ENCODE data around the gene FOSB. TPM values are rescaled to one million over a fixed set of nuclear protein-coding genes. Genes with fewer than 3 reads are reported as not detected.

Gene FOSB
- total and polyA plus RNA-seq, 9 of the 15 experiments (the other 6 are each of a cell fraction or from before 2014, with no cell fraction given) = 0.11 to 2.7 (median 0.73) TPM

DNA sequence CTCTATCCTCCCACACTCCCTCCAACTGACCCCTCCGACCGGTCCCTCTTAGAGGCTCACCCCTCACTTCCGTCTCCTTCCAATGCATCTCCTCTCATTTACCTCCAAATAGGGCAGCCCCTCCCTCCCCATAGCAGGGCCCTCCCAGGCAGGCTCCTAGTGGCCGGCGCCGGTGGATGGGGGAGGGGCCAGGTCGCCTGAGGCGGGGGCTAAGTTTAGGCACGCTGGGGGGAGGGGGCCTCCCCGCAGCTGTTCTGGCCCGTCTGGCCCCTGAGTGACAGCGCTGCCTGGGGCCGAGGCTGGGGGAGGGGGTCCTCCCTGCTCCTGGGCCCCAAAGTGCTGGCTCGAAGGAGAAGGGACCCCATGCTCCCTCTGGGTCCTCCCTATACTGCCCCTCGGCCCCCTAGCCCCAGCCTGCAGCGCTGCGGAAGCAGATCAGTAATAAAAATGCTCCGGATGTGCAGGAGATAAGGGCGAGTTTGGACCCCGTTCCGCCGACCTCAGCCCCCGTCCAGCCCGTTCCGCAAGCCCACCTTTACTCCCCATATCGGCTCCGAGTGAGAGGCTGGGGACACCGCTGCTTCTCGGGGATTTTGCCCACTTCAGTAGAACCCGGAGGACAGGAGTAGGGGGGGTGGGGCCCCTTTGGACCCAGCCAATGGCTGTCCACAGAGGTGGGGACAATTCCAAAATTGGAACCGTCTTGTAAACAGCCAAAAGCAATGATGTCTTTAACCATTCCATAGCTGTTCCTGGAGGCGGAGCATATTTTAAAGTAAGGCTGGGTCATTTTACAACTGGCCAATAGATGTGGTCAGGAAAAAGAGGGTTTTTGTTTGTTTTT is 25.1 kb downstream of the FOSB start (continued):
- TF ChIP-seq FOXA1 (IDR thresholded peaks at IDR 0.05; ENCODE audit: borderline replicate concordance) = no peak
- no peak for TF ChIP-seq ZNF354B (CRISPR knock-in tag; IDR thresholded peaks at IDR 0.05)
- TF ChIP-seq VEZF1 (CRISPR knock-in tag; IDR thresholded peaks at IDR 0.05) = peak; percentile 93
- no peak for TF ChIP-seq E2F8 (IDR thresholded peaks at IDR 0.05; ENCODE audit: low read depth, partially characterized antibody)
- no peak for TF ChIP-seq TSC22D4 (tag; IDR thresholded peaks at IDR 0.05)
- no peak for TF ChIP-seq SIN3B (IDR thresholded peaks at IDR 0.05; ENCODE audit: low read depth)
- no peak for TF ChIP-seq KLF6 (CRISPR knock-in tag; IDR thresholded peaks at IDR 0.05; ENCODE audit: borderline replicate concordance)
- TF ChIP-seq PHTF2 (CRISPR knock-in tag; IDR thresholded peaks at IDR 0.05) = no peak
- TF ChIP-seq ZNF23 (CRISPR knock-in tag; IDR thresholded peaks at IDR 0.05) = no peak
- no peak for TF ChIP-seq PPARD (CRISPR knock-in tag; IDR thresholded peaks at IDR 0.05)
- peak; percentile 68 for TF ChIP-seq FOXP1 (CRISPR knock-in tag; IDR thresholded peaks at IDR 0.05)
- TF ChIP-seq SUPT5H (IDR thresholded peaks at IDR 0.05) = peak; percentile 68
- no peak for TF ChIP-seq CSDE1 (IDR thresholded peaks at IDR 0.05)
- TF ChIP-seq RREB1 (CRISPR knock-in tag; IDR thresholded peaks at IDR 0.05) = no peak
- TF ChIP-seq ZNF76 (CRISPR knock-in tag; IDR thresholded peaks at IDR 0.05; ENCODE audit: borderline replicate concordance) = no peak
- TF ChIP-seq SNRNP70 (optimal IDR thresholded peaks at IDR 0.05; ENCODE audit: low read depth, low read length) = no peak
- TF ChIP-seq, protein P1, sequence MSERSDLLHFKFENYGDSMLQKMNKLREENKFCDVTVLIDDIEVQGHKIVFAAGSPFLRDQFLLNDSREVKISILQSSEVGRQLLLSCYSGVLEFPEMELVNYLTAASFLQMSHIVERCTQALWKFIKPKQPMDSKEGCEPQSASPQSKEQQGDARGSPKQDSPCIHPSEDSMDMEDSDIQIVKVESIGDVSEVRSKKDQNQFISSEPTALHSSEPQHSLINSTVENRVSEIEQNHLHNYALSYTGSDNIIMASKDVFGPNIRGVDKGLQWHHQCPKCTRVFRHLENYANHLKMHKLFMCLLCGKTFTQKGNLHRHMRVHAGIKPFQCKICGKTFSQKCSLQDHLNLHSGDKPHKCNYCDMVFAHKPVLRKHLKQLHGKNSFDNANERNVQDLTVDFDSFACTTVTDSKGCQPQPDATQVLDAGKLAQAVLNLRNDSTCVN (CRISPR knock-in tag; IDR thresholded peaks at IDR 0.05) = no peak
- TF ChIP-seq SMARCE1 (IDR thresholded peaks at IDR 0.05) = peak; percentile 37; the same call in 1 of the 2 replicates
